ENCODE data around the gene MYH7.
"Not testable (repeated sequence)": the region's sequence is repeated elsewhere in the genome, so short reads cannot be mapped to it uniquely, and the experiment has no call there.

MYH7 gene

GRCh38 chr14:23406725-23407355, 28.6 kb downstream of the MYH7 start:
- DNase-seq (ENCODE audit: low spot score): no peak

DNA sequence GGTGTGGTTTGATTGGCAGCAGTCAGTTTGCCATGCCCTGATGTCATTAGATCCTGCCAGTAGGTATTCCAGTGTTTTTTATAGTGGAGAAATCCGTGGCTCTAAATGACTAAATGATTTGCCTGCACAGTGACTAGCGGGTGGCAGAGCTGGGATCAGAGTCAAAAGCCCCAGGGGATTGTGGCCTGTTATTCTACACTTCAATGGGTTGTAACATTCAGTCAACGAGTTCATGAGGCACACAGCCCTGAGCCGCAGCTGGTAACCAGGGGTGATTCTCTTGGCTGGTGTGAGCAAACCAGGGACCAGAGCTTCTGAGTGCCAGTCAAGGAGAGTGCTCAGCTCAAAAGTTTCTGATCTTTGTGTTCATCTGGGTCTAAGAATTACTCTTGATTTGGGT, 29.2 kb downstream of the MYH7 start:
- DNase-seq (ENCODE audit: low spot score): peak; percentile 67

GRCh38 chr14:23405516-23406025, 29.9 kb downstream of the MYH7 start:
- no peak for DNase-seq (ENCODE audit: low spot score)

GRCh38 chr14:23405096-23405495, 30.4 kb downstream of the MYH7 start:
- DNase-seq (ENCODE audit: low spot score): no peak

- no peak for DNase-seq (ENCODE audit: low spot score)
These were observed 31.0 kb downstream of the MYH7 start for GRCh38 chr14:23404331-23404900.

DNA sequence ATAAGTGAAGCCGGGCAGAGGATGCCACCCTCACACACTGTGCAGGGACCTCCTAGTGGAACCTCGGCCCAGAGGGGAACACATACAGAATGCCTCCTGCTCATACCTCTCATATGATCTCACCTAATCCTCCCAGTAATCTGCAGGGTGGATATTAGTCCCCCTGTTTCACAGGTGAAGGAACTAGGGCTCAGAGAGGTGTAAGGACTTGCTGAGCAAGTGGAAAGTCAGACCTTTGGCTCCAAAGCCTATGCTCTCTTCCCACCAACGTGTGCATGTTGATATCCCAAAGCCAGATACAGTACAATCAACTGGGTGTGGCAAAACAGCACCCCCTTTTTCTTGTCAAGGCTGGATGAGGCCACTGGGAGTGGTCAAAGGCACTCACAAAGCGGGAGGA, 31.6 kb downstream of the MYH7 start:
- DNase-seq (ENCODE audit: low spot score): no peak

DNA sequence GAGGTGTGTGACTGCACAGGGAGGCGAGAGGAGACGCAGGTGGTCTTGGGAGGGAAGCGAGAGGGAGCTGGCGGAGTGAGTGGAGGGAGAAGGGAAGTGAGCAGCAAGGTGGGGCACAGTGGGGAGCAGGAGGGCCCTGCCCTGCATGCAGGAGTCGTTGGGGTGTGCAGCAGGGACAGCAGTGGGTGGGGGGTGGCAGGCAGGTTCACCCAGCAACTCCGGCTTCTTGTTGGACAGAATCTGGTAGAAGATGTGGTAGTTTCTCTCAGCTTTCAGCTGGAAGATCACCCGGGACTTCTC, 32.4 kb downstream of the MYH7 start:
- DNase-seq (ENCODE audit: low spot score): no peak

DNA sequence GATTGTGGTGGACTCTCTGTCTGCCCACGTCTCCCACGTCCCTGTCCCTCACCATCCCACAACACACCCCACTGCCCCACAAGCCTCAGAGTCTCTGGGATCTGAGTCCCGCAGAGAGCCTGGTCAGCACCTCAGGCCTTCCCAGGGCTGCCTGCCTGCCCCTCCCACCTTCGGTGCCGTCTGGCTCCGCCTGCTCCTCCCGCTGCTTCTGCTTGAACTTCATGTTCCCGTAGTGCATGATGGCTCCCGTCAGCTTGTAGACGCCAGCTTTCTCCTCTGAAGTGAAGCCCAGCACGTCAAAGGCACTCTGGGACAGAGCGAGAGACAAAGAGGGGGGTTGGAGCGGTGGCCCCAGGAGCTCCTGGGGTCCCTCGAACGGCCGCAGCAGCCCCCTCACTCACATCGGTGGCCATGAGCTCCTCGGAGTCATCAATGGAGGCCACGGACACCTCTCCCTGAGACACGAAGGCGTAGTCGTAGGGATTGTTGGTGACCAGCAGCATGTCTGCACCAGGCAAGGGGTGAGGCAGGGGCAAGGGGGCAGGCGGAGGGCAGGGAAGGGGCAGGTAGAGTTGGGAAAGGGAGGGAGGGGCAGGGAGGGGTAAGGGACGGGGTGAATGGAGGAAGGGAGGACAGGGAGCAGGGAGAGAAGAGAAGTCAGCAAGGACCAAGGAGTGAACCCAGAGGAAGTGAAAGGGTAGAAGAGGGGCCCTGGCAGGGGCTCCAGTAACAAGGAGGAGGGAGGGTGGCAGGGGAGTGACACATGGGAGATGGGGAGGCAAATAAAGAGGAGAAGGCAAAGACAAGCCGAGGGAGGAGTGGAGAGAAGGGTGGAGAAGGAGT, 32.9 kb downstream of the MYH7 start:
- no peak for DNase-seq (ENCODE audit: low spot score)

- DNase-seq (ENCODE audit: low spot score): no peak
These were observed 34.2 kb downstream of the MYH7 start for GRCh38 chr14:23401291-23401690.

- not testable (repeated sequence) for DNase-seq (ENCODE audit: low spot score)
These were observed 34.8 kb downstream of the MYH7 start for GRCh38 chr14:23400496-23401149.

DNA sequence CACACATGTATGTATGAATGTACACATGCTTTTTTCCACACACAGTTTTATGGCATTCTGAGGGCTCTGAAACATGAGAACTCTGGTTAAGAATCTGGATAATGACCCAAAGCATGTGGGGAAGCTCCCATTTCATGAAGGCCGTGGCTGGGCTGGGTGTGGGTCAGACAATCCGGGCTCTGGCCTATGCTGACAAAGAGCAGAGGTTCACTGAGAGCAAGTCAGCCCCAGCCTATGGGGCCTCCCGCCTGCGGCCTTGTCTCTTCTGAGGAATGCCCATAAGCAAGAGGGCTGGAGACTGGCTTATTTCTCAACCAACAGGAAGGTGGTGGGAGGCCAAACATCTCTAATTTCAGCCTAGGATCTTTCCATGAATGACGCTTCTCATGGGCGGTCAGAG, 35.9 kb downstream of the MYH7 start:
- DNase-seq (ENCODE audit: low spot score): no peak

- no peak for DNase-seq (ENCODE audit: low spot score)
These were observed 36.3 kb downstream of the MYH7 start for GRCh38 chr14:23399136-23399535.

- no peak for DNase-seq (ENCODE audit: low spot score)
These were observed 37.1 kb downstream of the MYH7 start for GRCh38 chr14:23398348-23398747.

DNA sequence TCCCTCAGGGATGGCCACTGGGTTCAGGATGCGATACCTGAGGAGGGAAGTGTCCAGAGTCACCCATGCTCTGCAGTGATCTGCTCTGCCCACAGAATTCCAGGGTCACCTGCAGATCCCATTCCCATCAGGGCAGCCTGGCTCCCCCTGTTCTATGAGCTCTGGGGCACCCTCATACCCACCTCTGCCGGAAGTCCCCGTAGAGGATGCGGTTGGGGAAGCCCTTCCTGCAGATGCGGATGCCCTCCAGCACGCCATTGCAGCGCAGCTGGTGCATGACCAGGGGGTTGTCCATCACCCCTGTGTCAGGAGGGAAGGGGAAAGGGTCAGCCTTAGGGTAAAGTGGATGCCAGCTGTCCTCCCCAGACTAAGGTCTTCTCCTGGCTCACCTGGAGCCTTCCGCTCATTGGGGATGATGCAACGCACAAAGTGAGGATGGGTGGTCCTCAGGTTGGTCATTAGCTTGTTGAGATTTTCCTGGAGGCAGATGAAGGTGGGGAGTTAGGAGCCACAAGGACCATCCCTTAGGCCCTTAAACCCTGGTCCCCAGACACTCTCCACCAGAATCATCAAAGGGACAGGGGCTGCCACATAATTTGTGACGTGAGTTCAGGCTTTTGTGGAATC, 38.6 kb downstream of the MYH7 start:
- DNase-seq (ENCODE audit: low spot score): no peak

DNA sequence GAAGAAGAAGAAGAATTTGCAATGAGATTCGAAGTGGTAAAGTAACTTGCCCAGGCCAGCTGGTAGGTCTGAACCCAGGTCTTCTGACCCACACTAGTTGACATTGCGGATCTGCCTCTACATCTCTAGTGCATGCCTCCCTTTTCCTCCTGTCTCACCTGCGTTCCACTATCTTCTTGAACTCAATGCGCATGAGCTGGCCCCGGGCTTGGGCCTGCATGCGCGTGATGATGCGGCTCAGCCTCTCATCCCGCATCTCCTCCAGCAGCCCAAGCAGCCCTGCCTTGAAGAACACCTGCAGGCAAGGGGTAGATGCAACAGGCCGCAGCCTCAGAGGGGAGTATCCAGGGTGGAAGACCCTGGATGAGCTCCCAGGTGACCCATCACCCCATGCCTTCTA, 39.3 kb downstream of the MYH7 start:
- no peak for DNase-seq (ENCODE audit: low spot score)

- no peak for DNase-seq (ENCODE audit: low spot score)
These were observed 42.8 kb downstream of the MYH7 start for GRCh38 chr14:23392613-23393012.

DNA sequence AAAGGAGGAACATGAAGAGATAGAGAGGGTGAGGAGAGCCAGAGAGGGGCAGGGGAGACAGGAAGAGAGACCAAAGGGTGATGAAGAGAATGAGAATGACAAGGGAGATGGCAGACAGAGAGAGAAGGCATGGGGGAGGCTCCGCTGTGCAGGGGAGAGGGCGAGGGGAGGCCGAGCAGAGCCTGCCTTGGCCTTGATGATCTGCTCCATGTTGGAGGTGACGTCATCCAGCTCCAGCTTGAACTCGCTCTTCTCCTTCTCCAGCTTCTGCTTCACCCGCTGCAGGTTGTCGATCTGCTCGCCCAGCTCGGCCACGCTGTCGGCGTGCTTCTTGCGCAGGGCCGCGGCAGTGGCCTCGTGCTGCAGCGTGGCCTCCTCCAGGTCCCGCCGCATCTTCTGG, 45.6 kb downstream of the MYH7 start:
- not testable (repeated sequence) for DNase-seq (ENCODE audit: low spot score)

GRCh38 chr14:23389396-23389795, 46.1 kb downstream of the MYH7 start:
- DNase-seq (ENCODE audit: low spot score): no peak

DNA sequence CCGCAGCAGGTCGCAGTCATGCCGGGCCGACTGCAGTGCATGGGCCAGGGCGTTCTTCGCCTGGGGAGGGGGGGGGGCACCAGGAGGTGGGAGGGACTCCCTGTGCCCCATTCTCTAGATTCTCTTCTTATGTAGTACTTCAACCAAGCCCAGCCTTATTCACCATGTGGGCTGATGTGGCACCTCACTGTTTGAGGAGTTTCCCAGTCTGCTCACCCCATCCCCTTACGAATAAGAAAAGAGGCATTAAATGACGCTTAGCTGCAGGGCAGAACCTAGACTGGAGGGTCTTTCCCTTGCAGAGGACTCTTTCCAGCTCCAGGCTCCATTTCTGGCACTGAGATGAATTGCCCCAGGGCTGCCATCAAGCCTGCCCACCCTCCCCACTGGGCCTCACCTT, 46.5 kb downstream of the MYH7 start:
- DNase-seq (ENCODE audit: low spot score): no peak

- no peak for DNase-seq (ENCODE audit: low spot score)
These were observed 47.3 kb downstream of the MYH7 start for GRCh38 chr14:23387916-23388882.

DNA sequence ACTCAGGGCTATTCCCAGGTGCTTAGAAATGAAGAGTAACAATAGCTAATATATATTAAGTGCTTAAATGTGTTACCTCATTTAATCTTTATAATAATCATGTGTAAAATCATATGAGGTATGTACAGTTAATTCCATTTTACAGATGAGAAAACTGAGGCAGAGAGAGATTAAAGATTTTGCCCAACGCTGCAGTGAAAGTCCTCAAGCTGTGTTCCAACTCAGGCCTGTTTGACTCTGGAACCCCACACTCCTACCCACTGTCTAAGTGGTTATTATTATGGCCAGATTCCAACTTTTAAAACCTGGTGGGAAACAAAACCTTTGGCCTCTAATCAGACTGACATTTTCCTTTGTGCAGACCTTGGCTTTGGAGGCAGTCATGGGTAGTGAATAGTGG, 48.5 kb downstream of the MYH7 start:
- no peak for DNase-seq (ENCODE audit: low spot score)

Measured in NAMALWA (cell line).